Keratinocyte (primary cell): Measurements from ENCODE around the gene MRPL50.

Experiments
- CTCF ChIP-seq, 3 experiments: IDR thresholded peaks in 1 of 3; conservative IDR thresholded peaks in 1 of 3; optimal IDR thresholded peaks in 1 of 3; 2 replicates in 2 of 3; 3 replicates in 1 of 3; pipeline versions ENCODE3 to v1.5.1; 2011; ENCODE audit warnings: low read length in 3 of 3, mild to moderate bottlenecking in 3 of 3, moderate library complexity in 2 of 3, control low read depth in 1 of 3, inconsistent platforms in 1 of 3; ENCODE audit not compliant: insufficient read depth in 2 of 3; ENCODE audit errors: extremely low read depth in 1 of 3
- EZH2 ChIP-seq: IDR thresholded peaks from one replicate; pipeline ENCODE4 v1.6.1; 2012; ENCODE audit warnings: inconsistent platforms, mild to moderate bottlenecking, low read length, moderate library complexity

- TF ChIP-seq CTCF (optimal IDR thresholded peaks at IDR 0.05 in 1 of 3, IDR thresholded peaks at IDR 0.05 in 1 of 3, conservative IDR thresholded peaks at IDR 0.05 in 1 of 3; ENCODE audit: extremely low read depth in 1 of 3, insufficient read depth in 2 of 3, low read length in 3 of 3) = no peak
- no peak for TF ChIP-seq EZH2
These were observed 45.4 kb downstream of the MRPL50 start for GRCh38 chr9:101352892-101353463.
